GM12878 (cell line): ENCODE data around the gene N4BP2L1. TPM values are rescaled to one million over a fixed set of nuclear protein-coding genes. Genes with fewer than 3 reads are reported as not detected.
"Not testable (repeated sequence)": the region's sequence is repeated elsewhere in the genome, so short reads cannot be mapped to it uniquely, and the experiment has no call there.

Experiments used
- ATAC-seq: fragments of 200-7000 bp; cut with Tn5 transposase; 3 replicates; pipeline ENCODE4 v1.9.1; 2020; ENCODE audit warnings: mild to moderate bottlenecking, moderate library complexity
- BruUV-seq: library from RNA; stranded (reverse); fragments of 400-500 nt; replicated peaks from 2 replicates; lab custom pipeline; 2021; lab: Mats Ljungman, UMichigan
- CTCF ChIA-PET: fragments of 300-600 bp; sonication (Branson Sonifier 250); formaldehyde crosslinking; extraction: SDS; loops from one replicate; lab custom pipeline; 2021; ENCODE audit warnings: inconsistent platforms; lab: Yijun Ruan, JAX
- POLR2A ChIA-PET: fragments of 350-600 bp; formaldehyde crosslinking; extraction: SDS; loops from one replicate; lab custom pipeline; 2021; ENCODE audit warnings: inconsistent platforms; lab: Charles Lee
- RAD21 ChIA-PET: fragments of 300-600 bp; sonication (Branson Sonifier 250); formaldehyde crosslinking; loops from one replicate; lab custom pipeline; 2023; ENCODE audit warnings: antibody characterized with exemption; ENCODE audit not compliant: unreplicated experiment; lab: Charles Lee
- SMC1A ChIA-PET: fragments of 300-600 bp; sonication (Branson Sonifier 250); formaldehyde crosslinking; loops from one replicate; lab custom pipeline; 2023; ENCODE audit not compliant: unreplicated experiment, uncharacterized antibody; lab: Charles Lee
- DNase-seq: peaks from one replicate; pipeline ENCODE4 v3.0.0-alpha.2; 2011; ENCODE audit warnings: low read depth, low spot score
- FAIRE-seq: peaks from 3 replicates; lab custom pipeline; 2011; peaks lifted over from hg19 to GRCh38; lab: Jason Lieb, UNC
- H2AFZ ChIP-seq: 2 replicates; pipeline ENCODE4 v1.6.0; 2011; ENCODE audit warnings: low read depth, low read length, control low read depth; ENCODE audit not compliant: control insufficient read depth
- H3K27ac ChIP-seq: 2 replicates; pipeline ENCODE4 v1.5.1; 2011; ENCODE audit warnings: control low read depth; ENCODE audit not compliant: control insufficient read depth, insufficient read depth
- H3K27me3 ChIP-seq, 2 experiments: replicated peaks in 1 of 2; 2 replicates each; pipeline versions ENCODE4 v1.6.0 to v1.6.1; 2011; ENCODE audit warnings: low read length in 1 of 2; ENCODE audit not compliant: control insufficient read depth in 2 of 2, insufficient read depth in 2 of 2
- H3K36me3 ChIP-seq, 2 experiments: 2 replicates each; pipeline ENCODE4 v1.5.1; 2011; ENCODE audit warnings: low read length in 1 of 2; ENCODE audit not compliant: control insufficient read depth in 2 of 2, insufficient read depth in 2 of 2
- H3K4me1 ChIP-seq: 2 replicates; pipeline ENCODE4 v1.6.1; 2011; ENCODE audit warnings: mild to moderate bottlenecking, low read length, moderate library complexity, mixed read lengths; ENCODE audit not compliant: control insufficient read depth, insufficient read depth
- H3K4me2 ChIP-seq: 2 replicates; pipeline ENCODE4 v1.6.0; 2011; ENCODE audit warnings: control low read depth; ENCODE audit not compliant: control insufficient read depth, insufficient read depth
- H3K4me3 ChIP-seq: fragments of 200-600 bp; sonication (generic); 2 replicates; pipeline ENCODE4 v1.5.1; 2016
- H3K79me2 ChIP-seq: 2 replicates; pipeline ENCODE4 v1.6.0; 2011; ENCODE audit warnings: low read length; ENCODE audit not compliant: control insufficient read depth, insufficient read depth
- H3K9ac ChIP-seq: 2 replicates; pipeline ENCODE4 v1.8.0; 2011; ENCODE audit warnings: low read length, control low read depth, mixed read lengths; ENCODE audit not compliant: control insufficient read depth, insufficient read depth
- H3K9me3 ChIP-seq: replicated peaks from 3 replicates; pipeline ENCODE4 v1.5.1; 2011; ENCODE audit warnings: mild to moderate bottlenecking, low read length; ENCODE audit not compliant: control insufficient read depth, insufficient read depth
- H4K20me1 ChIP-seq: 2 replicates; pipeline ENCODE4 v1.6.0; 2011; ENCODE audit not compliant: control insufficient read depth, insufficient read depth
- NFYB ChIP-seq: IDR thresholded peaks from 2 replicates; pipeline ENCODE4 v1.6.1; 2011; ENCODE audit warnings: low read depth, mild to moderate bottlenecking, low read length, improper control_type of control experiment, moderate library complexity; ENCODE audit not compliant: insufficient read depth
- WGBS: methylation state at CpG from one replicate; pipeline ENCODE4 v1.1.6; 2016; ENCODE audit warnings: low lambda C conversion rate; ENCODE audit not compliant: insufficient replicate concordance, insufficient coverage; ENCODE audit errors: missing lambda C conversion rate; 5-methylcytosine and 5-hydroxymethylcytosine counted together
- in situ Hi-C: fragments of 300-500 bp; cut with MboI; formaldehyde crosslinking; loops from 9 replicates; pipeline ENCODE4 v1.14.3; 2018; ENCODE audit warnings: mixed read lengths
- intact Hi-C: fragments of 100-400 bp; cut with micrococcal nuclease; formaldehyde crosslinking; loops from one replicate; pipeline ENCODE4 v1.14.2; 2022; ENCODE audit not compliant: unreplicated experiment
- polyA plus RNA-seq, 11 experiments: library from polyadenylated mRNA; depleted of rRNA in 4 of 11; unstranded in 6 of 11; stranded (reverse) in 5 of 11; fragments of >200 nt; fragmentation: Nextera tagmentation in 4 of 11; fragmentation: Illumina TruSeq in 1 of 11; extraction: Ambion mirVana in 4 of 11; extraction: Trizol in 1 of 11; gene quantifications; 1 replicate in 1 of 11; 2 replicates in 10 of 11; pipeline versions ENCODE4 v1.2.1 to v1.2.3, GENCODE V29; 2011 to 2016; ENCODE audit warnings: inconsistent platforms in 2 of 11, missing spikeins in 2 of 11, low read depth in 1 of 11
- small RNA-seq: library from RNA; depleted of rRNA; stranded (forward); fragments of <200 nt; gene quantifications from one replicate; pipeline ENCODE3, GENCODE V24; 2014
- total RNA-seq, 4 experiments: library from RNA; depleted of rRNA in 3 of 4; stranded (reverse); fragments of >200 nt in 3 of 4; fragmentation: Illumina TruSeq in 1 of 4; extraction: Trizol in 1 of 4; gene quantifications; 2 replicates each; pipeline versions ENCODE4 v1.2.1 to v1.2.3, GENCODE V29; 2013 to 2021

Gene N4BP2L1
- total and polyA plus RNA-seq, 10 of the 15 experiments (the other 5 are each of a cell fraction or from before 2014, with no cell fraction given) = 3.3 to 42.5 (median 16.2) TPM

DNA sequence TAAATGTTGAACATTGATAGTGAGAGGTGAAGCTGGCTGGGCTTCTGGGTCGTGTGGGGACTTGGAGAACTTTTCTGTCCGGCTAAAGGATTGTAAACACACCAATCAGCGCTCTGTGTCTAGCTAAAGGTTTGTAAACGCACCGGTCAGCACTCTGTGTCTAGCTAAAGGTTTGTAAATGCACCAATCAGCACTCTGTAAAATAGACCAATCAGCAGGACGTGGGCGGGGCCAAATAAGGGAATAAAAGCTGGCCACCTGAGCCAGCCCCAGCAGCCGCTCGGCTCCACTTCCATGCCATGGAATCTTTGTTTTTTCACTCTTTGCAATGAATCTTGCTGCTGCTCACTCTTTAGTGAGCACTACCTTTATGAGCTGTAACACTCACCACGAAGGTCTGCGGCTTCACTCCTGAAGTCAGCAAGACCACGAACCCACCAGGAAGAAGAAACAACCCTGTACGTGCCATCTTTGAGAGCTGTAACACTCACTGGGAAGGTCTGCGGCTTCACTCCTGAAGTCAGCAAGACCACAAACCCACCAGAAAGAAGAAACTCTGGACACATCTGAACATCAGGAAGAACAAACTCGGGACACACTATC is 77.0 kb downstream of the N4BP2L1 start:
- CTCF ChIA-PET = interaction anchor here (1.1 kb wide), 1 partner anchor 10 kb away, joined by 3 read pairs; no protein-coding TSS in a partner anchor

More for the DNA sequence above, 77.0 kb downstream of the N4BP2L1 start:
- intact Hi-C loops, FAIRE-seq, SMC1A ChIA-PET, ATAC-seq, DNase-seq, H3K9me3 ChIP-seq, H3K27me3 ChIP-seq, POLR2A ChIA-PET, H3K9ac ChIP-seq, H3K27ac ChIP-seq, H3K4me1 ChIP-seq, in situ Hi-C loops, H2AFZ ChIP-seq, H3K4me3 ChIP-seq, H3K36me3 ChIP-seq, H4K20me1 ChIP-seq, H3K79me2 ChIP-seq, H3K4me2 ChIP-seq, BruUV-seq: not testable (repeated sequence)
- 96% methylated on average over 15 of the region's 15 CpGs for WGBS
- peak; percentile 54; the same call in 1 of the 2 replicates for TF ChIP-seq NFYB
- RAD21 ChIA-PET = interaction anchor here (1.1 kb wide), 1 partner anchor 194 kb away, joined by 3 read pairs; no protein-coding TSS in a partner anchor

Small RNAs within 50 kb of the gene (small RNA-seq; reads per million reads assigned to genes)
- not detected for gene RF00190

Other genes with a start within 250 kb of the N4BP2L1 start
- 0.11 and 0.34 TPM in 2 replicates for gene ZAR1L, start 112.8 kb downstream of the N4BP2L1 start, total RNA-seq (2014; rRNA removed)
- not detected in 2 replicates for gene ZAR1L, start 112.8 kb downstream of the N4BP2L1 start, total RNA-seq (2014; rRNA removed; fragmentation: Illumina TruSeq; extraction: Trizol)
- 0.13 and 0.26 TPM in 2 replicates for gene ZAR1L, start 112.8 kb downstream of the N4BP2L1 start, total RNA-seq (2021)
- gene ZAR1L, start 112.8 kb downstream of the N4BP2L1 start, polyA plus RNA-seq (2011; rRNA removed) = 0.05 and 0.33 TPM in 2 replicates
- not detected in 2 replicates for gene ZAR1L, start 112.8 kb downstream of the N4BP2L1 start, polyA plus RNA-seq (2014; fragmentation: Illumina TruSeq; extraction: Trizol)
- not detected for gene ZAR1L, start 112.8 kb downstream of the N4BP2L1 start, polyA plus RNA-seq (2014; fragmentation: Nextera tagmentation; extraction: Ambion mirVana)
- gene ZAR1L, start 112.8 kb downstream of the N4BP2L1 start, polyA plus RNA-seq (2014; rRNA removed) = 0.06 and 0.08 TPM in 2 replicates
- gene ZAR1L, start 112.8 kb downstream of the N4BP2L1 start, polyA plus RNA-seq (2016; fragmentation: Nextera tagmentation; extraction: Ambion mirVana) = not detected
- 23.7 and 24.3 TPM in 2 replicates for gene BRCA2, start 112.6 kb downstream of the N4BP2L1 start, total RNA-seq (2014; rRNA removed)
- 34.7 and 37.0 TPM in 2 replicates for gene BRCA2, start 112.6 kb downstream of the N4BP2L1 start, total RNA-seq (2014; rRNA removed; fragmentation: Illumina TruSeq; extraction: Trizol)
- 19.7 and 24.1 TPM in 2 replicates for gene BRCA2, start 112.6 kb downstream of the N4BP2L1 start, total RNA-seq (2021)
- 10.6 and 14.2 TPM in 2 replicates for gene BRCA2, start 112.6 kb downstream of the N4BP2L1 start, polyA plus RNA-seq (2011; rRNA removed)
- gene BRCA2, start 112.6 kb downstream of the N4BP2L1 start, polyA plus RNA-seq (2014; fragmentation: Illumina TruSeq; extraction: Trizol) = 42.2 and 49.8 TPM in 2 replicates
- gene BRCA2, start 112.6 kb downstream of the N4BP2L1 start, polyA plus RNA-seq (2014; fragmentation: Nextera tagmentation; extraction: Ambion mirVana) = 10 to 100 TPM in 1 of 2 experiments, 1 to 10 TPM in 1; 7.6 to 15.8 TPM
- 13.3 and 13.7 TPM in 2 replicates for gene BRCA2, start 112.6 kb downstream of the N4BP2L1 start, polyA plus RNA-seq (2014; rRNA removed)
- 10 to 100 TPM; 31.6 to 34.0 TPM for gene BRCA2, start 112.6 kb downstream of the N4BP2L1 start, polyA plus RNA-seq (2016; fragmentation: Nextera tagmentation; extraction: Ambion mirVana)
- gene N4BP2L2, start 110.7 kb upstream of the N4BP2L1 start, total RNA-seq (2014; rRNA removed) = 48.7 and 69.2 TPM in 2 replicates
- 81.2 and 87.8 TPM in 2 replicates for gene N4BP2L2, start 110.7 kb upstream of the N4BP2L1 start, total RNA-seq (2014; rRNA removed; fragmentation: Illumina TruSeq; extraction: Trizol)
- gene N4BP2L2, start 110.7 kb upstream of the N4BP2L1 start, total RNA-seq (2021) = 49.3 and 56.2 TPM in 2 replicates
- gene N4BP2L2, start 110.7 kb upstream of the N4BP2L1 start, polyA plus RNA-seq (2011; rRNA removed) = 87.1 and 152 TPM in 2 replicates
- gene N4BP2L2, start 110.7 kb upstream of the N4BP2L1 start, polyA plus RNA-seq (2014; fragmentation: Illumina TruSeq; extraction: Trizol) = 62.6 and 89.4 TPM in 2 replicates
- 10 to 100 TPM; 41.7 to 59.8 TPM for gene N4BP2L2, start 110.7 kb upstream of the N4BP2L1 start, polyA plus RNA-seq (2014; fragmentation: Nextera tagmentation; extraction: Ambion mirVana)
- gene N4BP2L2, start 110.7 kb upstream of the N4BP2L1 start, polyA plus RNA-seq (2014; rRNA removed) = 42.7 and 48.4 TPM in 2 replicates
- gene N4BP2L2, start 110.7 kb upstream of the N4BP2L1 start, polyA plus RNA-seq (2016; fragmentation: Nextera tagmentation; extraction: Ambion mirVana) = 10 to 100 TPM; 72.3 to 74.8 TPM
- gene PDS5B, start 158.3 kb upstream of the N4BP2L1 start, total RNA-seq (2014; rRNA removed) = 24.4 and 29.0 TPM in 2 replicates
- 45.2 and 50.4 TPM in 2 replicates for gene PDS5B, start 158.3 kb upstream of the N4BP2L1 start, total RNA-seq (2014; rRNA removed; fragmentation: Illumina TruSeq; extraction: Trizol)
- 46.2 and 55.3 TPM in 2 replicates for gene PDS5B, start 158.3 kb upstream of the N4BP2L1 start, total RNA-seq (2021)
- gene PDS5B, start 158.3 kb upstream of the N4BP2L1 start, polyA plus RNA-seq (2011; rRNA removed) = 23.0 and 35.2 TPM in 2 replicates
- 48.7 and 57.5 TPM in 2 replicates for gene PDS5B, start 158.3 kb upstream of the N4BP2L1 start, polyA plus RNA-seq (2014; fragmentation: Illumina TruSeq; extraction: Trizol)
- 10 to 100 TPM; 15.4 to 16.0 TPM for gene PDS5B, start 158.3 kb upstream of the N4BP2L1 start, polyA plus RNA-seq (2014; fragmentation: Nextera tagmentation; extraction: Ambion mirVana)
- 18.8 and 20.9 TPM in 2 replicates for gene PDS5B, start 158.3 kb upstream of the N4BP2L1 start, polyA plus RNA-seq (2014; rRNA removed)
- 10 to 100 TPM; 37.0 to 38.1 TPM for gene PDS5B, start 158.3 kb upstream of the N4BP2L1 start, polyA plus RNA-seq (2016; fragmentation: Nextera tagmentation; extraction: Ambion mirVana)